GM21737 (cell line): ENCODE results near the gene SEC11A.

Experiments
- ATAC-seq: cut with Tn5 transposase; IDR thresholded peaks from one replicate; pipeline ENCODE4 v1.9.1; 2021; ENCODE audit warnings: mild to moderate bottlenecking, moderate library complexity; ENCODE audit not compliant: unreplicated experiment

SEC11A gene

GRCh38 chr15:84685304-84685703, 30.6 kb downstream of the SEC11A start:
- ATAC-seq: no peak

- no peak for ATAC-seq
Observed at GRCh38 chr15:84684092-84684491, 31.8 kb downstream of the SEC11A start.

- ATAC-seq: no peak
Observed at GRCh38 chr15:84681831-84682230, 34.1 kb downstream of the SEC11A start.

- no peak for ATAC-seq
Observed at GRCh38 chr15:84671211-84671610, 44.7 kb downstream of the SEC11A start.

GRCh38 chr15:84669726-84670125, 46.2 kb downstream of the SEC11A start:
- ATAC-seq: no peak

GRCh38 chr15:84668221-84668982, 47.5 kb downstream of the SEC11A start:
- no peak for ATAC-seq

GRCh38 chr15:84666373-84666772, 49.6 kb downstream of the SEC11A start:
- no peak for ATAC-seq

- no peak for ATAC-seq
Observed at GRCh38 chr15:84661001-84661400, 54.9 kb downstream of the SEC11A start.

- ATAC-seq: no peak
Observed at GRCh38 chr15:84659904-84660781, 55.8 kb downstream of the SEC11A start.

- no peak for ATAC-seq
Observed at GRCh38 chr15:84658788-84659411, 57.0 kb downstream of the SEC11A start.

- peak; percentile 69 for ATAC-seq
Observed at GRCh38 chr15:84658080-84658787, 57.7 kb downstream of the SEC11A start, which contains the start of gene NMB. Gene NMB (minus strand): TSS chr15:84658199. CDS start chr15:84658152, 47 bp downstream.

GRCh38 chr15:84657748-84658079, 58.2 kb downstream of the SEC11A start:
- ATAC-seq: no peak

GRCh38 chr15:84656972-84657371, 59.0 kb downstream of the SEC11A start:
- ATAC-seq: no peak

GRCh38 chr15:84654689-84655453, 61.1 kb downstream of the SEC11A start:
- no peak for ATAC-seq

- peak; percentile 83 for ATAC-seq
Observed at GRCh38 chr15:84653910-84654688, 61.8 kb downstream of the SEC11A start, which contains the start of gene WDR73. Gene WDR73 (minus strand): TSS chr15:84654283. CDS start chr15:84654274, 9 bp downstream.

- no peak for ATAC-seq
Observed at GRCh38 chr15:84653584-84653909, 62.4 kb downstream of the SEC11A start.

- no peak for ATAC-seq
Observed at GRCh38 chr15:84649706-84650105, 66.2 kb downstream of the SEC11A start.

GRCh38 chr15:84648539-84648938, 67.4 kb downstream of the SEC11A start:
- ATAC-seq: no peak

- ATAC-seq: no peak
Observed at GRCh38 chr15:84647726-84648125, 68.2 kb downstream of the SEC11A start.
